Activated CD4-positive, alpha-beta T cell treated with anti-CD3 and anti-CD28 coated beads, Interleukin-2, Interleukin-4, amounts not matched to agents 100 ng/mL and 50 ng/mL, durations not matched to agents 16 hours and 8 hours (primary cell): Measurements from ENCODE around the gene SULT1C3.

ENCODE experiments used
- DNase-seq: peaks from one replicate; pipeline ENCODE4 v3.0.0-alpha.2; 2020; ENCODE audit warnings: low spot score

Gene SULT1C3

DNA sequence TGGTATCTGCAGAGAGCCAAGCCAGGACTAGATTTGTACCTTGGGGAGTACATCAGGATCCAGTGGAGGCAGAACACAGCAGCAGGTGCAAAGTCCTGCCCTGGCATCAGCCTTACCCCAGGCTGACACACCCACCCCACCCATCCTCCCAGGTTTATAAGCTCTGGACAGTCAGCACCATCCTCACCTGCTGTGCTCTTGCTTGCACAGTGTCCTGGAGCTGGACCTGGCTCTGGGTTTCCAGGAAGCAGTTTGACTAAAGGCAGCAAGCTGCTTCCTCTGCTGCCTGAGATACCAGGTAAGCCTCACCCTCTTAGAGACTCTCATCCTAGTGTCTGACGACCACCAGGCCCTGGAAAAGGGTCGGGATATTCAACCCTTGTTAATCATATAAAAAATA is at the start of gene SULT1C3:
Gene SULT1C3 (plus strand): TSS at position 183 of the 400 bp plus-strand sequence. CDS start 7,227 bp downstream, outside the sequence.
- no peak for DNase-seq

DNA sequence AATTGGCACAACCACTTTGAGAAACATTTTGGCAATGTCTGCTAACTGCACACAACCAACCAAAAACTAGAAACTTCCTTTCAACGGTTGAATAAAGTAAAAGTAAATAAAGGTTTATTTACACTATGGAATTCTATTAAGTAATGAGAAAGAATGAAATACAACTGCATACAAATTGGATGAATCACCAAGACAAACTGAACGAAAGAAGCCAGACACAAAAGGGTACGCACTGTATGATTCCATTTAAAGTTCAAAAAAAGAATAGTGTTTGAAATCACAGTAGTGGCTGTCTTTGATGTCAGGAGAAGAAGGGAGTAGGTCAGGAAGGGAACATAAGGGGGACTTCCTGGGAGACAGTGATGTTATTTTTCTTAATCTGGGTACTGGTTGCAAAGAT is 46.5 kb upstream of the SULT1C3 start:
- no peak for DNase-seq

- DNase-seq: no peak
These were observed 45.2 kb upstream of the SULT1C3 start for GRCh38 chr2:108194409-108195132.

- DNase-seq: no peak
These were observed 44.7 kb upstream of the SULT1C3 start for GRCh38 chr2:108195133-108195439.

DNA sequence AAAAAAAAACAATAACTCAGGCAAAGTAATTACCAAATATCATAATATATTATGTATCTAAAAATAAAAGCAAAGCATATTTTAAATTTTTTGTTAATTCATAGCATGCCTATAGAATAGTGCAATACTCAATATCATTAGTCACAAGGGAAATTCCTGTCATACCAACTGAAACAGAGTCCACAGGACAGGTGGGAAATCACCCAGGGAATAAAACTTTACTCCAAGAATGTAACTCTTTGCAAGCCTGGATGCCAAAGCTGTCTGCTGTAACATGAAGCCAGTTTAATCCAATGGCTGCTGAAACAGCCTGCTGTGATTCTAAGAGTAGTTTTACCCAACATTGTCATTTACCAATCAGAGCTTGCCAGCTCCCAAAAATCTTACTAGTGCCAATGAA is 40.0 kb upstream of the SULT1C3 start:
- no peak for DNase-seq

DNA sequence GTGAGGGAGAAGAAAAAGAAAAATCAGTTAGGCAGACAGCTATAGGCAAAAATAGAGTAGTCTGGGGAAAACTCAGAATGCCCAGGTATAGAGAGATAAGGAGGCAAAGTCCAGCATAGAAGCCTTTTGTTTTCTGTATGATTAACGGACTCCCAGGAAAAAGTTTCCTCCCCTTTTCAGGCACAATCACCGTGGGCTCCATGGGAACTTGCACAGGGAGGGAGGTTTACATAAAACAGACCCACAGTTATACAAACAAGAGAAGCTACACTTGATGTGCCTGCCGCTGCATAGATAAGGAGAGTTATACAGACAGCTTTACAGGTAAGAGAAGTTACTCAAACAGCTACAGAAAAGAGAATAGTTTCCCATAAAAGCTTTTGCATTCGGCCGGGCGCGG is 39.2 kb upstream of the SULT1C3 start:
- no peak for DNase-seq

DNA sequence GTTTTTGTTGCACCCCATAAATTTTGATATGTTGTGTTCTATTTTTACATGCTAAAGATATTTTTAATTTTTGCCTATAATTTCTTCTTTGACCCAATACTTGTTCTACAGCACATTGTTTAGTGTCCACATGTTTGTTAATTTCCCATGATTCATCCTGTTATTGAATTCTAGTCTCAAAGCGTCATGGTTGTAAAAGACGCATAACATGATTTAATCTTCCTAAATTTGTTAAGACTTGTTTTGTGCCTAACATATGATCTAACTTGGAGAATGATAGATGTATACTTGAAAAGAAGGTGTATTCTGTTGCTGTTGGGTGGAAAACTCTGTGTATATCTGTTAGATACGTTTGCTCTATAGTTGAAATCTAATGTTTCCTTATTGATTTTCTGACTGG is 27.1 kb upstream of the SULT1C3 start:
- no peak for DNase-seq

DNA sequence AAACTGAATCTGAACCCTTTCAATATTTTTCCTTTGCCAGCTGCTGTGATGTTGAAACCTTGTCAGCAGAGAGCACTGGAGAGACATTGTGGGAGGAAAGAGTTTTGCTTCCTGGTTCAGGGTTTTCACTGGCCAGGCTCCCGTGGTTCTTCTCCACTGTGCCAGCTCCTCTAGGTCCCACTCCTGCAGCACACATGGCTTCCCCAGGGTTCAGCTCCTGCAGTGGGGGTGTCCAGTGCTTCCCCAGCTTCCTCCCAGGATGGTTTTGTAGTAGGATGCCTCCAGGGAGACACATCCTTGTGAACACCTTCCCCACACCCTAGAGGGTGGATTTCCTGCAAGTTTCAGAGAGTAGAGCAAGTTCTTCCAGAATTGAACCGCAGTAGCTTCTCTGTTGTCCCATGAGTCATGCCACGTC is 24.0 kb upstream of the SULT1C3 start:
- DNase-seq: no peak

- DNase-seq: no peak
These were observed 22.6 kb upstream of the SULT1C3 start for GRCh38 chr2:108217211-108217610.

- DNase-seq: no peak
These were observed 20.1 kb upstream of the SULT1C3 start for GRCh38 chr2:108219688-108220087.

- DNase-seq: no peak
These were observed 19.6 kb upstream of the SULT1C3 start for GRCh38 chr2:108220191-108220590.

DNA sequence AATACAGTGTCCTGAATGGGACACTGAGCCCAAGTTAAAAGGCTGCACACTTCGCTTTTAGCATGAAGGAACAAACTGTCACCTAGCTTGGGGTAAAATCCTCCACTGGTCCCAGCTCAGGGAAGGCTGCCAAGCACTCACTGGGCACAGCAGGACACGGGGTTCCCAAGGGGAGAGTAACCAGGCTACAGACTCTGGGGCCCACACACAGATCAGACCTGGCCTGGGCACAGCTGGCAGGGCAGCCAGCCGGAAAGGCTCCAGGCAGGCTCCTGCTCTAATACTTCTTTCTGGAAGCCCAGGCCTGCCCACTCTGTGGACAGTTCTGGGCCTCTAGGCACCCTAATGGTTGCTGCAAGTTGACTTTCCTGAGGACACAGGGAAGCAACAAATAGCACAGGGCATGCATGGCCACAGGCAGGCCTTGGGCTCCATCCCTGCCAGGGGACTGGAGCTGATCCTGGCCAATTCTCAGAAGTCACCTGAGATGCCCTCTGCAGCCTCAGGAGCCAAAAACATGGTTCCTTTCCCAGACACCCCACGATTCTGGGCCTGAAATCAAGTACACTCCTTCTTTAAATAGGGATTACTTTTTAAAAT is 18.7 kb upstream of the SULT1C3 start:
- no peak for DNase-seq

GRCh38 chr2:108222261-108222660 is 17.5 kb upstream of the SULT1C3 start:
- DNase-seq: no peak

DNA sequence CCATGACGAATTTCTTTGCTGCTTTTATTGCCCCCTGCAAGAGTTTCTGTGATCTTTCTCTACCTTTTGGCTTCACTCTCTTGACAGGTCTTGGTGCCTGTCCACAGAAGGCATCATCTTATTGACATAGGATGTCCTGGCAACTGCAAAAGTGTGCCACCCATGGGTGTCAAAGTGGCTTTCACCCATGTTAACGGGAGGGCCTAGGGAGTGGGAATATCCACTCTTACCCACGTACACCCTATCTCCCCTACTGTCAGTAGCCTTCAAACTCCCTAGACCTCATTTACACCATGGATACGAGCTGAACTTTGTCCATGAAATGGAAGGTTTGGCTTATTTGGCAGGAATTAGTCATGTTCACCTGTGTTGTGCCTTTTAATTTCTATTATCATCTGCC is 16.2 kb upstream of the SULT1C3 start:
- DNase-seq: no peak

- no peak for DNase-seq
These were observed 15.7 kb upstream of the SULT1C3 start for GRCh38 chr2:108224022-108224421.

GRCh38 chr2:108226564-108226963 is 13.2 kb upstream of the SULT1C3 start:
- DNase-seq: no peak

DNA sequence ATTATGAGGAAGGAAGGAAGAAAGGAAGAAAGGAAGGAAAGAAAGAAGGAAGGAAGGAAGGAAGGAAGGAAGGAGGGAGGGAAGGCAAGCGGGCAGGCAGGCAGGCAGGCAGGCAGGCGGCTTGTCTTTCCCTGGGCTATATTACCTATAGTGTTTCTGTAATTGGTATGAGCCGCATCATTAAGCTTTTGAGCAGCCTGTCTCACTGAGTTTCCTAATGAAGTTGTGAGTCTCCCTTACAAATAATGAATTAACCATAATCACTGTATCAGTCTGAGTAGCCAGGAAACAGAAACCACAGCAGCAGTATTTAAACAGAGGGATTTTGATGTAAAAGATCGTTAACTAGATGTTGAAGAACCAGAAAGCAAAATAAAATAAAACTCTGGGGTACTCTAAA is 11.8 kb upstream of the SULT1C3 start:
- no peak for DNase-seq

- DNase-seq: no peak
These were observed 11.2 kb upstream of the SULT1C3 start for GRCh38 chr2:108228537-108228936.

DNA sequence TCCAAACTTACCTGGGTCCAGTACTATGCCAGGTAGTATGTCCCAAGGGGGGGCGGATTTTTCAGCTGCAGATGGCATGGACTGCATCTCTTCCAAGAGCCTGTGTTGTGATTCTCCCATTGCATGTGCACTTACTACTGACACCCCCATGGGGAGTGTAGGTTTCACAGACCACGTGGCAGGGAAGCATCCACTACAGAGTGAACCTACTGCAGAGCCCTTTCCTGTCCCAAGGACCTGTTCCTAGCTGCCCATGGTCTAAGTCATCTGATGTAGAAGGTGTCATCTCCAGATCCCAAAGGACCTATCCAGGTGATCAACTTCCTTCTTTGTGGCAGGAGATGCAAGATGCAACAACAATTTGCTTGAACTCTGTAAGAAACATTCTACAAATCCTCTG is 9.9 kb upstream of the SULT1C3 start:
- no peak for DNase-seq

DNA sequence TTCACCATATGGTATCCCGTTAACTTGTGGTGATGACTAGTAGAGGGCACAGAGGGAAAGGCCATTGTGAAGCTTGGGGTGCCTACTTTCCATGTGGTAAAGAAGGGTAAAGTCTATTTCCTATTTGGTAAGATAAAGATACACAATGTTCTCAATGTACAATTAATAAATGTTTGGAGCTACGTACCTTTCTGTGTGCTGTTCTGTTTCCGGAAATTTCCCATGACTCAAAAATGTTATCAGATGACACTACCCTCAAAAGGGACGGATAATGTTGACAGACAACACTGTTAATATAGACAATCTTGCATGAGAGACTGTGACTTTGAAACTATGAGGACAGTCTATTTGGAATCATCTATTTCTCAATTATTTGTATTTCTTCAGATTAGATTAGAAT is 4.2 kb upstream of the SULT1C3 start:
- no peak for DNase-seq

GRCh38 chr2:108236676-108237335 is 3.0 kb upstream of the SULT1C3 start:
- no peak for DNase-seq

DNA sequence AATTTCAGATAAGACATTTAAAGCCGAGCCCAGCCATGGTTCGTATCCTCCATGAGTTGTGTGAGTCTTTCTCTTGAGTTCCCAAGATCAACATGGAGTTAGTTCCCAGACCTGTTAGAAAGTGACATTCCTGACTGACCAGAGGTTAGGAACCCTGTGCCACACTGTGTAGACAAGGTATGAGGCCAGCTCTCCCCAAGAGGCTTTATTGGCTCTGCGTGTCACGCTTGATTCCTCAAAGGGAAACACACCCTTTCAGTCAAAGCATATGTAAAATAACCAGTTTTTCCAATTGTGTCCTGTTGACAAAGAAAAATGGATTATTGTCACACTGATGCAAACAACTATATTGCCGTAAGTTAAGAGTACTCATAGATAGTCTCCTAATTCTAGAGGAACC is 1.2 kb downstream of the SULT1C3 start:
- DNase-seq: no peak

DNA sequence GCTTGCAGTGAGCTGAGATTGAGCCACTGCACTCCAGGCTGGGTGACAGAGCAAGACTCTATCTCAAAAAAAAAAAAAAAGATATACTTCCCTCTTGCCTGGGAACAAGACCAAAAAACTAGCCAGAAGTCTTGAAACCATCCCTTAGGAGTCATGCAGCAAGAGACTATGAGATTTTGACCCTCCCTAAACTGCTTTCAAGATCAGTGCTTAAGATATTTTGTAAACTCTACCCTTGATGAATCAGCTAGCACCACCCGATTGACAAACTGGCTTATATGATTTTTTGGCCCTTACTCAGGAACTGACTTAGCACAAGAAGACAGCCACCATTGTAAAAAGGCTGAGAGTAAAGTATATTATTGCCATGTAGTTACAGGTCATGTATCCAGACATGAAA is 3.8 kb downstream of the SULT1C3 start:
- DNase-seq: no peak
